GM12878 (cell line): Measurements from ENCODE around the gene GLT1D1. TPM values are rescaled to one million over a fixed set of nuclear protein-coding genes. Genes with fewer than 3 reads are reported as not detected.

ENCODE experiments used
- BRCA1 ChIP-seq: IDR thresholded peaks from 2 replicates; pipeline ENCODE4 v1.6.1; 2011; ENCODE audit warnings: low read depth, low read length, improper control_type of control experiment
- CBX3 ChIP-seq: fragments of 200-600 bp; sonication (generic); IDR thresholded peaks from 2 replicates; pipeline ENCODE4 v1.6.1; 2016; ENCODE audit warnings: low read depth, borderline replicate concordance
- CREM ChIP-seq: IDR thresholded peaks from 2 replicates; pipeline ENCODE4 v1.6.1; 2014; ENCODE audit warnings: antibody characterized with exemption, low read depth
- KDM1A ChIP-seq: fragments of 200-600 bp; sonication (generic); IDR thresholded peaks from 2 replicates; pipeline ENCODE4 v1.6.1; 2016; ENCODE audit warnings: borderline replicate concordance
- MEF2A ChIP-seq: IDR thresholded peaks from 2 replicates; pipeline ENCODE4 v1.6.1; 2011; ENCODE audit warnings: low read depth, mild to moderate bottlenecking, low read length, moderate library complexity; ENCODE audit not compliant: insufficient read depth
- MYC ChIP-seq: IDR thresholded peaks from 2 replicates; pipeline ENCODE4 v1.6.1; 2011; ENCODE audit warnings: mild to moderate bottlenecking, low read length, moderate library complexity, inconsistent platforms; ENCODE audit not compliant: insufficient read depth, insufficient replicate concordance, insufficient read length, severe bottlenecking
- NBN ChIP-seq: fragments of 450-650 bp; IDR thresholded peaks from 2 replicates; pipeline ENCODE4 v1.6.1; 2016
- NFIC ChIP-seq: IDR thresholded peaks from 2 replicates; pipeline ENCODE4 v1.6.1; 2012; ENCODE audit warnings: low read depth, mild to moderate bottlenecking, inconsistent platforms, low read length, moderate library complexity
- PAX5 ChIP-seq: IDR thresholded peaks from 2 replicates; pipeline ENCODE4 v1.6.1; 2011; ENCODE audit warnings: low read depth, low read length, borderline replicate concordance
- POLR2A ChIP-seq: IDR thresholded peaks from 2 replicates; pipeline ENCODE4 v1.6.1; 2011; ENCODE audit warnings: low read depth, mild to moderate bottlenecking, low read length
- RBBP5 ChIP-seq: fragments of 200-600 bp; sonication (generic); conservative IDR thresholded peaks from 2 replicates; pipeline ENCODE4 v1.6.1; 2016
- RCOR1 ChIP-seq: conservative IDR thresholded peaks from 2 replicates; pipeline ENCODE4 v1.6.1; 2012; ENCODE audit warnings: low read depth, low read length, improper control_type of control experiment
- SMAD5 ChIP-seq: IDR thresholded peaks from 2 replicates; pipeline ENCODE4 v1.6.1; 2016; ENCODE audit warnings: antibody characterized with exemption, low read depth
- SPI1 ChIP-seq: IDR thresholded peaks from 2 replicates; pipeline ENCODE4 v1.6.1; 2011; ENCODE audit warnings: low read depth, mild to moderate bottlenecking, low read length, moderate library complexity, borderline replicate concordance; ENCODE audit not compliant: insufficient read depth
- TCF3 ChIP-seq: IDR thresholded peaks from 2 replicates; pipeline ENCODE4 v1.6.1; 2012; ENCODE audit warnings: low read depth, mild to moderate bottlenecking, low read length, borderline replicate concordance; ENCODE audit not compliant: insufficient read depth
- ZZZ3 ChIP-seq: IDR thresholded peaks from 2 replicates; pipeline ENCODE4 v1.6.1; 2011; ENCODE audit warnings: low read depth; ENCODE audit not compliant: control insufficient read depth, insufficient read length
- polyA plus RNA-seq, 11 experiments: library from polyadenylated mRNA; depleted of rRNA in 4 of 11; unstranded in 6 of 11; stranded (reverse) in 5 of 11; fragments of >200 nt; fragmentation: Nextera tagmentation in 4 of 11; fragmentation: Illumina TruSeq in 1 of 11; extraction: Ambion mirVana in 4 of 11; extraction: Trizol in 1 of 11; gene quantifications; 1 replicate in 1 of 11; 2 replicates in 10 of 11; pipeline versions ENCODE4 v1.2.1 to v1.2.3, GENCODE V29; 2011 to 2016; ENCODE audit warnings: inconsistent platforms in 2 of 11, missing spikeins in 2 of 11, low read depth in 1 of 11
- total RNA-seq, 4 experiments: library from RNA; depleted of rRNA in 3 of 4; stranded (reverse); fragments of >200 nt in 3 of 4; fragmentation: Illumina TruSeq in 1 of 4; extraction: Trizol in 1 of 4; gene quantifications; 2 replicates each; pipeline versions ENCODE4 v1.2.1 to v1.2.3, GENCODE V29; 2013 to 2021
- TF ChIP-seq, protein P1 (sequence below): fragments of 150-350 bp; IDR thresholded peaks from 2 replicates; pipeline ENCODE4 v1.6.1; 2014; ENCODE audit warnings: mild to moderate bottlenecking, low read depth, low read length
- TF ChIP-seq, protein P2 (sequence below): fragments of 450-650 bp; IDR thresholded peaks from 2 replicates; pipeline ENCODE4 v1.6.1; 2016; ENCODE audit warnings: mild to moderate bottlenecking
- TF ChIP-seq, protein P3 (sequence below): fragments of 450-650 bp; IDR thresholded peaks from 2 replicates; pipeline ENCODE4 v1.6.1; 2017; ENCODE audit warnings: antibody characterized with exemption, mild to moderate bottlenecking, moderate library complexity
- TF ChIP-seq, protein P4 (sequence below): IDR thresholded peaks from 2 replicates; pipeline ENCODE4 v1.6.1; 2012; ENCODE audit warnings: low read depth, low read length, improper control_type of control experiment
- TF ChIP-seq, protein P5 (sequence below): fragments of 450-650 bp; IDR thresholded peaks from 2 replicates; pipeline ENCODE4 v1.6.1; 2017; ENCODE audit warnings: mild to moderate bottlenecking, moderate library complexity

The GLT1D1 gene
- total and polyA plus RNA-seq, 10 of the 15 experiments (the other 5 are each of a cell fraction or from before 2014, with no cell fraction given) = 0.42 to 62.8 (median 3.0) TPM

DNA sequence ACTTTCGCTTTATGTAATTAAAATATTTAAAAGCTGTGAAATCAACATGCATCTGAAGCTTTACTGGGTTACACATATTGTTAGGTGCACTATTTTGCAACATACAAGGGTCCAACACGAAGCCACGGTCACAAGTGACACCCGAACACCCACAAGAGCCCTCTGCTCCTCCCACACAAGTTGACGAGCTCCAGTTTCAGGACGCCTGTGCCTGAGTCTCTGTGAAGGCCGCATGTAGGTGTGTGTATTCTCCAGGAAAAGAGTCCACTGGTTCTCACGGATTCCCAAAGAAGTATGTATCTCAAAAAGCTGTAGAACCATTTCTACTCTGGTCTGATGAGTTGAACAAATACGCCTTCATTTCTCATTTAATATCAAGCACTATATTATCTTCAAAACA, 41.5 kb upstream of the GLT1D1 start (continued):
- TF ChIP-seq KDM1A (no peak), NBN (no peak), RBBP5 (no peak), NFIC (no peak), CREM (no peak; the same call in 1 of the 2 replicates), CBX3 (no peak), POLR2A (peak; percentile 68), SMAD5 (no peak), BRCA1 (no peak), MYC (no peak), PAX5 (0 out of 2 replicates have a peak, but pooled peaks have one; percentile 35), MEF2A (no peak), SPI1 (no peak), ZZZ3 (no peak), TCF3 (no peak), RCOR1 (no peak)
- TF ChIP-seq, protein P1, sequence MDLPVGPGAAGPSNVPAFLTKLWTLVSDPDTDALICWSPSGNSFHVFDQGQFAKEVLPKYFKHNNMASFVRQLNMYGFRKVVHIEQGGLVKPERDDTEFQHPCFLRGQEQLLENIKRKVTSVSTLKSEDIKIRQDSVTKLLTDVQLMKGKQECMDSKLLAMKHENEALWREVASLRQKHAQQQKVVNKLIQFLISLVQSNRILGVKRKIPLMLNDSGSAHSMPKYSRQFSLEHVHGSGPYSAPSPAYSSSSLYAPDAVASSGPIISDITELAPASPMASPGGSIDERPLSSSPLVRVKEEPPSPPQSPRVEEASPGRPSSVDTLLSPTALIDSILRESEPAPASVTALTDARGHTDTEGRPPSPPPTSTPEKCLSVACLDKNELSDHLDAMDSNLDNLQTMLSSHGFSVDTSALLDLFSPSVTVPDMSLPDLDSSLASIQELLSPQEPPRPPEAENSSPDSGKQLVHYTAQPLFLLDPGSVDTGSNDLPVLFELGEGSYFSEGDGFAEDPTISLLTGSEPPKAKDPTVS = no peak
- TF ChIP-seq, protein P2, sequence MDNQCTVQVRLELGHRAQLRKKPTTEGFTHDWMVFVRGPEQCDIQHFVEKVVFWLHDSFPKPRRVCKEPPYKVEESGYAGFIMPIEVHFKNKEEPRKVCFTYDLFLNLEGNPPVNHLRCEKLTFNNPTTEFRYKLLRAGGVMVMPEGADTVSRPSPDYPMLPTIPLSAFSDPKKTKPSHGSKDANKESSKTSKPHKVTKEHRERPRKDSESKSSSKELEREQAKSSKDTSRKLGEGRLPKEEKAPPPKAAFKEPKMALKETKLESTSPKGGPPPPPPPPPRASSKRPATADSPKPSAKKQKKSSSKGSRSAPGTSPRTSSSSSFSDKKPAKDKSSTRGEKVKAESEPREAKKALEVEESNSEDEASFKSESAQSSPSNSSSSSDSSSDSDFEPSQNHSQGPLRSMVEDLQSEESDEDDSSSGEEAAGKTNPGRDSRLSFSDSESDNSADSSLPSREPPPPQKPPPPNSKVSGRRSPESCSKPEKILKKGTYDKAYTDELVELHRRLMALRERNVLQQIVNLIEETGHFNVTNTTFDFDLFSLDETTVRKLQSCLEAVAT = no peak
- TF ChIP-seq, protein P3, sequence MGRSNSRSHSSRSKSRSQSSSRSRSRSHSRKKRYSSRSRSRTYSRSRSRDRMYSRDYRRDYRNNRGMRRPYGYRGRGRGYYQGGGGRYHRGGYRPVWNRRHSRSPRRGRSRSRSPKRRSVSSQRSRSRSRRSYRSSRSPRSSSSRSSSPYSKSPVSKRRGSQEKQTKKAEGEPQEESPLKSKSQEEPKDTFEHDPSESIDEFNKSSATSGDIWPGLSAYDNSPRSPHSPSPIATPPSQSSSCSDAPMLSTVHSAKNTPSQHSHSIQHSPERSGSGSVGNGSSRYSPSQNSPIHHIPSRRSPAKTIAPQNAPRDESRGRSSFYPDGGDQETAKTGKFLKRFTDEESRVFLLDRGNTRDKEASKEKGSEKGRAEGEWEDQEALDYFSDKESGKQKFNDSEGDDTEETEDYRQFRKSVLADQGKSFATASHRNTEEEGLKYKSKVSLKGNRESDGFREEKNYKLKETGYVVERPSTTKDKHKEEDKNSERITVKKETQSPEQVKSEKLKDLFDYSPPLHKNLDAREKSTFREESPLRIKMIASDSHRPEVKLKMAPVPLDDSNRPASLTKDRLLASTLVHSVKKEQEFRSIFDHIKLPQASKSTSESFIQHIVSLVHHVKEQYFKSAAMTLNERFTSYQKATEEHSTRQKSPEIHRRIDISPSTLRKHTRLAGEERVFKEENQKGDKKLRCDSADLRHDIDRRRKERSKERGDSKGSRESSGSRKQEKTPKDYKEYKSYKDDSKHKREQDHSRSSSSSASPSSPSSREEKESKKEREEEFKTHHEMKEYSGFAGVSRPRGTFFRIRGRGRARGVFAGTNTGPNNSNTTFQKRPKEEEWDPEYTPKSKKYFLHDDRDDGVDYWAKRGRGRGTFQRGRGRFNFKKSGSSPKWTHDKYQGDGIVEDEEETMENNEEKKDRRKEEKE = no peak
- TF ChIP-seq, protein P4, sequence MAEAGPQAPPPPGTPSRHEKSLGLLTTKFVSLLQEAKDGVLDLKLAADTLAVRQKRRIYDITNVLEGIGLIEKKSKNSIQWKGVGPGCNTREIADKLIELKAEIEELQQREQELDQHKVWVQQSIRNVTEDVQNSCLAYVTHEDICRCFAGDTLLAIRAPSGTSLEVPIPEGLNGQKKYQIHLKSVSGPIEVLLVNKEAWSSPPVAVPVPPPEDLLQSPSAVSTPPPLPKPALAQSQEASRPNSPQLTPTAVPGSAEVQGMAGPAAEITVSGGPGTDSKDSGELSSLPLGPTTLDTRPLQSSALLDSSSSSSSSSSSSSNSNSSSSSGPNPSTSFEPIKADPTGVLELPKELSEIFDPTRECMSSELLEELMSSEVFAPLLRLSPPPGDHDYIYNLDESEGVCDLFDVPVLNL = no peak
- TF ChIP-seq, protein P5, sequence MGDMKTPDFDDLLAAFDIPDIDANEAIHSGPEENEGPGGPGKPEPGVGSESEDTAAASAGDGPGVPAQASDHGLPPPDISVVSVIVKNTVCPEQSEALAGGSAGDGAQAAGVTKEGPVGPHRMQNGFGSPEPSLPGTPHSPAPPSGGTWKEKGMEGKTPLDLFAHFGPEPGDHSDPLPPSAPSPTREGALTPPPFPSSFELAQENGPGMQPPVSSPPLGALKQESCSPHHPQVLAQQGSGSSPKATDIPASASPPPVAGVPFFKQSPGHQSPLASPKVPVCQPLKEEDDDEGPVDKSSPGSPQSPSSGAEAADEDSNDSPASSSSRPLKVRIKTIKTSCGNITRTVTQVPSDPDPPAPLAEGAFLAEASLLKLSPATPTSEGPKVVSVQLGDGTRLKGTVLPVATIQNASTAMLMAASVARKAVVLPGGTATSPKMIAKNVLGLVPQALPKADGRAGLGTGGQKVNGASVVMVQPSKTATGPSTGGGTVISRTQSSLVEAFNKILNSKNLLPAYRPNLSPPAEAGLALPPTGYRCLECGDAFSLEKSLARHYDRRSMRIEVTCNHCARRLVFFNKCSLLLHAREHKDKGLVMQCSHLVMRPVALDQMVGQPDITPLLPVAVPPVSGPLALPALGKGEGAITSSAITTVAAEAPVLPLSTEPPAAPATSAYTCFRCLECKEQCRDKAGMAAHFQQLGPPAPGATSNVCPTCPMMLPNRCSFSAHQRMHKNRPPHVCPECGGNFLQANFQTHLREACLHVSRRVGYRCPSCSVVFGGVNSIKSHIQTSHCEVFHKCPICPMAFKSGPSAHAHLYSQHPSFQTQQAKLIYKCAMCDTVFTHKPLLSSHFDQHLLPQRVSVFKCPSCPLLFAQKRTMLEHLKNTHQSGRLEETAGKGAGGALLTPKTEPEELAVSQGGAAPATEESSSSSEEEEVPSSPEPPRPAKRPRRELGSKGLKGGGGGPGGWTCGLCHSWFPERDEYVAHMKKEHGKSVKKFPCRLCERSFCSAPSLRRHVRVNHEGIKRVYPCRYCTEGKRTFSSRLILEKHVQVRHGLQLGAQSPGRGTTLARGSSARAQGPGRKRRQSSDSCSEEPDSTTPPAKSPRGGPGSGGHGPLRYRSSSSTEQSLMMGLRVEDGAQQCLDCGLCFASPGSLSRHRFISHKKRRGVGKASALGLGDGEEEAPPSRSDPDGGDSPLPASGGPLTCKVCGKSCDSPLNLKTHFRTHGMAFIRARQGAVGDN = peak; percentile 95
